Gastroesophageal sphincter (tissue), 4 donors: Measurements from ENCODE around the gene PTPN12. TPM values are rescaled to one million over a fixed set of nuclear protein-coding genes. Genes with fewer than 3 reads are reported as not detected.

Source experiments
- ATAC-seq: fragments of 150-250 bp; one replicate; pipeline ENCODE4 v1.9.1; 2016; ENCODE audit warnings: mild to moderate bottlenecking, moderate library complexity
- H3K27ac ChIP-seq, 4 donors: fragments of 200-600 bp; sonication (generic) in 3 of 4; 1 replicate in 3 of 4; 2 replicates in 1 of 4; pipeline ENCODE4 v1.5.1; 2016 to 2019
- H3K27me3 ChIP-seq: fragments of 200-600 bp; sonication (generic); one replicate; pipeline ENCODE4 v1.5.1; 2019
- H3K36me3 ChIP-seq, 2 donors: fragments of 200-600 bp; sonication (generic); one replicate each; pipeline ENCODE4 v1.5.1; 2019; ENCODE audit warnings: control low read depth in 1 of 2
- H3K4me1 ChIP-seq, 3 donors: fragments of 200-600 bp; sonication (generic); 1 replicate in 2 of 3; 2 replicates in 1 of 3; pipeline ENCODE4 v1.5.1; 2016 to 2019; ENCODE audit warnings: control low read depth in 2 of 3
- H3K4me3 ChIP-seq, 2 donors: fragments of 200-600 bp; sonication (generic); one replicate each; pipeline ENCODE4 v1.5.1; 2019; ENCODE audit warnings: mild to moderate bottlenecking in 1 of 2, moderate library complexity in 1 of 2
- H3K9me3 ChIP-seq, 3 donors: fragments of 200-600 bp; sonication (generic); one replicate each; pipeline ENCODE4 v1.5.1; 2017 to 2019; ENCODE audit warnings: control low read depth in 2 of 3
- EP300 ChIP-seq: sonication (generic); formaldehyde crosslinking; IDR thresholded peaks from one replicate; pipeline ENCODE4 v1.6.1; 2017; ENCODE audit warnings: antibody characterized with exemption, mild to moderate bottlenecking
- POLR2A ChIP-seq, 2 donors: fragments of 450-650 bp; IDR thresholded peaks; one replicate each; pipeline ENCODE4 v1.6.1; 2017; ENCODE audit warnings: antibody characterized with exemption in 2 of 2, mild to moderate bottlenecking in 2 of 2, moderate library complexity in 1 of 2
- POLR2AphosphoS5 ChIP-seq: sonication (generic); formaldehyde crosslinking; IDR thresholded peaks from one replicate; pipeline ENCODE4 v1.6.1; 2017; ENCODE audit warnings: antibody characterized with exemption
- WGBS, 2 donors: methylation state at CpG; one replicate each; pipeline ENCODE4 v1.1.5; 2018; ENCODE audit warnings: low coverage in 1 of 2; 5-methylcytosine and 5-hydroxymethylcytosine counted together
- total RNA-seq, 4 donors: library from RNA; depleted of rRNA; stranded (reverse); fragments of >200 nt; gene quantifications; one replicate each; pipeline ENCODE4 v1.1.0, GENCODE V29; 2016
- TF ChIP-seq, protein P1 (sequence below), 4 experiments: fragments of 200-600 bp in 2 of 4; fragments of 450-650 bp in 2 of 4; sonication (generic) in 1 of 4; IDR thresholded peaks; one replicate each; pipeline ENCODE4 v1.5.1; 2017 to 2019; ENCODE audit warnings: antibody characterized with exemption in 4 of 4, mild to moderate bottlenecking in 2 of 4, moderate library complexity in 2 of 4

Gene PTPN12
- total RNA-seq, 4 donors from 2014 or later, result 87.1 to 147 (median 100) TPM

DNA sequence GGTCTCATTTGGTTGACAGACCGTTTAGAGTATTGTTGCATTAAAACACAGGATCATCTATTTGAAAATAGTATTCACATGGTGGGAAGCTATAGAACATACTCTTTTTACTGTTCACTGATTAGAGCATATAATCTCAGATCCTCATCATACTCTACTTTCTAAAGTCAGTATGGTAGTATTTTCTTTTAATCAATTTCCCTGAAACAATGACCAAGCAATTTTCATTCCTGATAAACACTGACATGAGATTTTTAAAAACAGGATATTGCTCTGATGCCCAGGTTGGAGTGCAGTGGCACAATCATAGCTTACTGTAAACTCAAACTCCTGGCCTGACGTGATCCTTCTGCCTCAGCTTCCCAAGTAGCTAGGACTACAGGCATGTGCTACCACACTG, 63.9 kb downstream of the PTPN12 start:
- 72 to 77% methylated on average over 2 of the region's 2 CpGs for WGBS, 2 donors
- Histone ChIP-seq H3K4me1 (no peaks in the 10 kb centered on the region), H3K27ac (no peak overlapping the region), H3K27me3 (no peaks in the 10 kb centered on the region), H3K9me3 (no peaks in the 10 kb centered on the region), H3K4me3 (no peak overlapping the region), H3K36me3 (peaks cover 0 to 47% of the 10 kb centered on the region in 2 donors)
- no peak for ATAC-seq
- TF ChIP-seq EP300, result no peak
- TF ChIP-seq POLR2AphosphoS5, result no peak
- no peak for TF ChIP-seq POLR2A (IDR thresholded peaks at IDR 0.05)
- TF ChIP-seq, protein P1, sequence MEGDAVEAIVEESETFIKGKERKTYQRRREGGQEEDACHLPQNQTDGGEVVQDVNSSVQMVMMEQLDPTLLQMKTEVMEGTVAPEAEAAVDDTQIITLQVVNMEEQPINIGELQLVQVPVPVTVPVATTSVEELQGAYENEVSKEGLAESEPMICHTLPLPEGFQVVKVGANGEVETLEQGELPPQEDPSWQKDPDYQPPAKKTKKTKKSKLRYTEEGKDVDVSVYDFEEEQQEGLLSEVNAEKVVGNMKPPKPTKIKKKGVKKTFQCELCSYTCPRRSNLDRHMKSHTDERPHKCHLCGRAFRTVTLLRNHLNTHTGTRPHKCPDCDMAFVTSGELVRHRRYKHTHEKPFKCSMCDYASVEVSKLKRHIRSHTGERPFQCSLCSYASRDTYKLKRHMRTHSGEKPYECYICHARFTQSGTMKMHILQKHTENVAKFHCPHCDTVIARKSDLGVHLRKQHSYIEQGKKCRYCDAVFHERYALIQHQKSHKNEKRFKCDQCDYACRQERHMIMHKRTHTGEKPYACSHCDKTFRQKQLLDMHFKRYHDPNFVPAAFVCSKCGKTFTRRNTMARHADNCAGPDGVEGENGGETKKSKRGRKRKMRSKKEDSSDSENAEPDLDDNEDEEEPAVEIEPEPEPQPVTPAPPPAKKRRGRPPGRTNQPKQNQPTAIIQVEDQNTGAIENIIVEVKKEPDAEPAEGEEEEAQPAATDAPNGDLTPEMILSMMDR (IDR thresholded peaks at IDR 0.05), result no peak

DNA sequence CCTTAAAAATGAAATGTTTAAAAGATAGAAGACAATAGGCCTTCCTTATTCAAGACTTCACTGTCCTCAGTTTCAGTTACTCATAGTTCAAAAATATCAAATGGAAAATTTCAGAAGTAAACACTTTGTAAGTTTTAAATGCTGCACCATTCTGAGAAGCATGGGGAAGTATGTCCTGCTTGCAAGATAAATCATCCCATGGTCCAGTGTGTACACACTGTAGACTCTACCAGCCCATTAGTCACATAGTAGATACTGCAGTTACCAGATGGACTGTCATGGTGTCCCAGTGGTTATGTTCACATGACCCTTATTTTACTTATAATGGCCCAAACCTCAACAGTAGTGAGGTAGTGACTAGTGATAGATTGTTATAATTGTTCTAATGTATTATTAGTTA, 69.5 kb downstream of the PTPN12 start:
- no peaks in the 10 kb centered on the region for H3K27me3 ChIP-seq
- no peak overlapping the region for H3K27ac ChIP-seq
- no peaks in the 10 kb centered on the region for H3K4me1 ChIP-seq
- H3K4me3 ChIP-seq, result no peak overlapping the region
- H3K9me3 ChIP-seq, result no peaks in the 10 kb centered on the region
- H3K36me3 ChIP-seq, result peaks cover 0 to 53% of the 10 kb centered on the region in 2 donors
- TF ChIP-seq POLR2A (IDR thresholded peaks at IDR 0.05), result no peak
- TF ChIP-seq EP300, result no peak
- TF ChIP-seq, protein P1 (IDR thresholded peaks at IDR 0.05), result no peak
- TF ChIP-seq POLR2AphosphoS5, result no peak
- no peak for ATAC-seq

DNA sequence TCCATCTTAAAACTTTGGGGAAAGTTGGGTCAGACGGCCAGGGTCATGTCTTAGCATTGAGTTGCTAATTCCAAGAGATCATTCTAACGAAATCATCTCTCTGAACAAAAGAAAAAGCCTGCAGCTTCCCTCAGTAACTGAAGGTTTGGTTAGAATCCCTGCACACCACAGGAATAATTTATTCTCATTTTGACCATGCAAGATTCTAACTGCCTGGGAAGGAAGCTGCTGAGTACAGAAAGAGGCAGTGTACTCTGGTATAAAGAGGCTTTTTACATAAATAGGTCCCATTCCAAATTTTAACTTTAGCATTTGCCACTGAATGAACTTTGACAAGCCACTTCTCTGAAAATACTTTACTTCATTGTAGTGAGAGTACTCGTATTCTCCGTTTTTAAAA, 82.2 kb downstream of the PTPN12 start:
- no peak for ATAC-seq
- Histone ChIP-seq H3K4me1 (no peaks in the 10 kb centered on the region), H3K36me3 (peaks cover 0 to 74% of the 10 kb centered on the region in 2 donors), H3K9me3 (no peaks in the 10 kb centered on the region), H3K4me3 (no peak overlapping the region), H3K27ac (no peak overlapping the region), H3K27me3 (no peaks in the 10 kb centered on the region)
- TF ChIP-seq, protein P1 (IDR thresholded peaks at IDR 0.05), result no peak
- no peak for TF ChIP-seq POLR2A (IDR thresholded peaks at IDR 0.05)
- 68 to 88% methylated on average over 4 of the region's 4 CpGs for WGBS, 2 donors

DNA sequence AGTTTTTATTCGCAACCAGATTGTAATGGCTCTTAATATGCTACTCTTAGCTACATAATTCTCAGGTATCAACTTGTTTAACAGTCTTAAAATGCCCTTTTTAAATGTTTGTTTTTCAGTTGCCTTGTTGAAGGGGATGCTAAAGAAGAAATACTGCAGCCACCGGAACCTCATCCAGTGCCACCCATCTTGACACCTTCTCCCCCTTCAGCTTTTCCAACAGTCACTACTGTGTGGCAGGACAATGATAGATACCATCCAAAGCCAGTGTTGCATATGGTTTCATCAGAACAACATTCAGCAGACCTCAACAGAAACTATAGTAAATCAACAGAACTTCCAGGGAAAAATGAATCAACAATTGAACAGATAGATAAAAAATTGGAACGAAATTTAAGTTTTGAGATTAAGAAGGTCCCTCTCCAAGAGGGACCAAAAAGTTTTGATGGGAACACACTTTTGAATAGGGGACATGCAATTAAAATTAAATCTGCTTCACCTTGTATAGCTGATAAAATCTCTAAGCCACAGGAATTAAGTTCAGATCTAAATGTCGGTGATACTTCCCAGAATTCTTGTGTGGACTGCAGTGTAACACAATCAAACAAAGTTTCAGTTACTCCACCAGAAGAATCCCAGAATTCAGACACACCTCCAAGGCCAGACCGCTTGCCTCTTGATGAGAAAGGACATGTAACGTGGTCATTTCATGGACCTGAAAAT, 89.7 kb downstream of the PTPN12 start:
- no peaks in the 10 kb centered on the region for H3K9me3 ChIP-seq
- H3K36me3 ChIP-seq, result peaks cover 0 to 84% of the 10 kb centered on the region in 2 donors
- H3K4me1 ChIP-seq, result no peaks in the 10 kb centered on the region
- no peak overlapping the region for H3K4me3 ChIP-seq
- H3K27me3 ChIP-seq, result no peaks in the 10 kb centered on the region
- H3K27ac ChIP-seq, result no peak overlapping the region
- TF ChIP-seq POLR2A (IDR thresholded peaks at IDR 0.05), result no peak
- no peak for TF ChIP-seq POLR2AphosphoS5
- TF ChIP-seq, protein P1 (IDR thresholded peaks at IDR 0.05), result no peak
- no peak for TF ChIP-seq EP300
- no peak for ATAC-seq
- 89 to 98% methylated on average over 4 of the region's 6 CpGs for WGBS, 2 donors

DNA sequence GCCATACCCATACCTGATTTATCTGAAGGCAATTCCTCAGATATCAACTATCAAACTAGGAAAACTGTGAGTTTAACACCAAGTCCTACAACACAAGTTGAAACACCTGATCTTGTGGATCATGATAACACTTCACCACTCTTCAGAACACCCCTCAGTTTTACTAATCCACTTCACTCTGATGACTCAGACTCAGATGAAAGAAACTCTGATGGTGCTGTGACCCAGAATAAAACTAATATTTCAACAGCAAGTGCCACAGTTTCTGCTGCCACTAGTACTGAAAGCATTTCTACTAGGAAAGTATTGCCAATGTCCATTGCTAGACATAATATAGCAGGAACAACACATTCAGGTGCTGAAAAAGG, 90.2 kb downstream of the PTPN12 start:
- H3K27ac ChIP-seq, result no peak overlapping the region
- TF ChIP-seq EP300 (no peak), POLR2AphosphoS5 (no peak)
- no peaks in the 10 kb centered on the region for H3K4me1 ChIP-seq
- H3K4me3 ChIP-seq, result no peak overlapping the region
- no peak for ATAC-seq
- H3K27me3 ChIP-seq, result no peaks in the 10 kb centered on the region
- peaks cover 0 to 82% of the 10 kb centered on the region in 2 donors for H3K36me3 ChIP-seq
- no peaks in the 10 kb centered on the region for H3K9me3 ChIP-seq
